ENCODE data around the gene SLC35D2.

SLC35D2 gene

GRCh38 chr9:96348261-96348660 lies 35.2 kb downstream of the SLC35D2 start:
- TF ChIP-seq CTCF (IDR thresholded peaks at IDR 0.05), result no peak
- Histone ChIP-seq H3K4me3 (ENCODE audit: low read depth, low read length) (no peak overlapping the region), H2AFZ (no peak overlapping the region), H3K27ac (no peak overlapping the region), H3K4me1 (no peaks in the 10 kb centered on the region), H3K9me3 (ENCODE audit: control insufficient read depth, low read length) (no peaks in the 10 kb centered on the region), H3K9ac (no peak overlapping the region), H3K27me3 (ENCODE audit: control insufficient read depth, insufficient read depth, low read length) (no peaks in the 10 kb centered on the region), H3K4me2 (ENCODE audit: low read length) (no peak overlapping the region), H3K36me3 (ENCODE audit: control insufficient read depth, insufficient read depth, low read length) (no peaks in the 10 kb centered on the region), H3K79me2 (no peaks in the 10 kb centered on the region)

- no peak for TF ChIP-seq CTCF (IDR thresholded peaks at IDR 0.05)
- no peak overlapping the region for H3K4me3 ChIP-seq (ENCODE audit: low read depth, low read length)
- H3K27ac ChIP-seq, result no peak overlapping the region
Observed at GRCh38 chr9:96345551-96345950, 38.0 kb downstream of the SLC35D2 start.

DNA sequence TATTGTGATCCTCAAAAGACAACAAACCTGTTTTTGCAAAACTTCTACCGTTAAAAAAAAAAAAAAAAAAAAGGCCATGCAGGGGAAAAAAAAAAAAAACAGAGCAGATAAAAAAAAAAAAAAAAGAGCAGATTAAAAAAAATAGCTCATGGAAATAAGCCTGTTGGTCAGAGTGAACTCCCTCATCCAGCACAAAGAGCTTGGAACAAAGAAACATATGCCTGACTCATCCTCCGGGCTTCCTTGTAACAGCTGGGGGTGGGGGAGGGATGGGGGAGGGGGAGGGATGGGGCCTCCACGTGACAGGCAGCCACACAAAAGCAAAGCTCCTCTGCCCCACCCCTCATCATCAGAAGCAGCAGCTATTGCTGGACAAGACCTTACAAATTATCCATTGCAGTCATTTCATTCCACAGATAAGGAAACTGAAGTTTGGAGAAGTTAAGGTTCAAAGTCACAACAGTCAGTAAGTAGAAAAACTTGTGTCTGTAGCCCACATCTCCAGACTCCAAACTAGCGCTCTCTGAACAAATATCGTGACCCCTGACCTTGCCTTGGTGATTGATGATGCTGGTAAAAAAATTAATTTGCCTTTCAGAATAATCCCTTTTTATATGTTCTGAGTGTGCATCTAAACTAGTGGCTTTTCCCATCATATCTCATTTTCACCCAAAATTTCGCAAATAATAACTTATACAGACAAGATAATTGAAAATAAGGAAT lies 38.9 kb downstream of the SLC35D2 start:
- no peak overlapping the region for H3K9ac ChIP-seq
- no peaks in the 10 kb centered on the region for H3K9me3 ChIP-seq (ENCODE audit: control insufficient read depth, low read length)
- no peak overlapping the region for H3K4me3 ChIP-seq (ENCODE audit: low read depth, low read length)
- no peaks in the 10 kb centered on the region for H3K36me3 ChIP-seq (ENCODE audit: control insufficient read depth, insufficient read depth, low read length)
- TF ChIP-seq CTCF (IDR thresholded peaks at IDR 0.05), result no peak
- no peak overlapping the region for H2AFZ ChIP-seq
- no peaks in the 10 kb centered on the region for H3K4me1 ChIP-seq
- no peak overlapping the region for H3K27ac ChIP-seq
- H3K79me2 ChIP-seq, result no peaks in the 10 kb centered on the region
- H3K27me3 ChIP-seq (ENCODE audit: control insufficient read depth, insufficient read depth, low read length), result no peaks in the 10 kb centered on the region
- no peak overlapping the region for H3K4me2 ChIP-seq (ENCODE audit: low read length)

More at GRCh38 chr9:96345551-96345950, 38.0 kb downstream of the SLC35D2 start:
- H3K27me3 ChIP-seq (ENCODE audit: control insufficient read depth, insufficient read depth, low read length), result no peaks in the 10 kb centered on the region
- no peaks in the 10 kb centered on the region for H3K79me2 ChIP-seq
- no peaks in the 10 kb centered on the region for H3K36me3 ChIP-seq (ENCODE audit: control insufficient read depth, insufficient read depth, low read length)
- H3K9me3 ChIP-seq (ENCODE audit: control insufficient read depth, low read length), result no peaks in the 10 kb centered on the region
- H3K4me2 ChIP-seq (ENCODE audit: low read length), result no peak overlapping the region
- no peak overlapping the region for H3K9ac ChIP-seq
- H2AFZ ChIP-seq, result no peak overlapping the region
- H3K4me1 ChIP-seq, result no peaks in the 10 kb centered on the region

DNA sequence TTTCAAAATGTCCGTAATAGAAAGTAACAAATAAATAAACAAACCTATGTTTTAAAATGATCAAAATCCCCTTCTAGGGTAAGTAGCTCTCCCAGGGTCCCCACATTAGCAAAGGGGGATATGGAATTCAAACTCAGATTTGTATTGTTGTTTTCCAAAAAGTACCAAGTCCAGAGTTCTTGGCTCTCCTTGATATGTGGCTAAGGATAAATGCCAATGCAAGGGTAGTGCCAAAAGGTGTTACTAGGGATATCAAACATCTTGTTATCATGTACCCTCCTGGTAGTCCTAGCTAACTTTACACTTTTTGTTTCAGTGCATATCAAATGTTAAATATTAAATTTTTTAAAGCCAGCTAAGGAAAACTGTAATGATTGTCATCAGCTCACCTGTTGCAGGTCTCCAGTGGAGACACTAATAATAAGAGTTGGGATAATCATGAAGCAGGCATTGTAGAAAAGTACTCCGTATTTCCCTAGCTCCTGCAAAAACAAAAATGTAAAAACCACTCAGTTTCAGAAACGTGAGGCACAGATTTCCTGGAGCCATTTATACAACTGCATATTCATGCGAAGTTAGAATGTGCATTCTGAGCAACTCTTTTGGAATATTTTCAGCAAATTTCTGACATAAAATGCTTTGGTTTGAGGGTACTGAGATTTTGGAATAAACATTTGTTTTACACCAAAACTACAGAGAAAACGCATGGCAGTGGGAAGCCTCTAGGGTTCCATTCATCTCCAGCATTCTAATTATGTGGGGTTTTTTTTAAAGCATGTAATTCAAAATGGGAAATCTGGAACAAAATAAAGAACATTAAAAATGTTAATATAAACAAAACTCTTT lies 39.8 kb downstream of the SLC35D2 start:
- no peak overlapping the region for H3K4me2 ChIP-seq (ENCODE audit: low read length)
- no peaks in the 10 kb centered on the region for H3K9me3 ChIP-seq (ENCODE audit: control insufficient read depth, low read length)
- H3K79me2 ChIP-seq, result no peaks in the 10 kb centered on the region
- no peak overlapping the region for H3K27ac ChIP-seq
- no peaks in the 10 kb centered on the region for H3K4me1 ChIP-seq
- H3K36me3 ChIP-seq (ENCODE audit: control insufficient read depth, insufficient read depth, low read length), result no peaks in the 10 kb centered on the region
- H3K9ac ChIP-seq, result no peak overlapping the region
- H2AFZ ChIP-seq, result no peak overlapping the region
- H3K4me3 ChIP-seq (ENCODE audit: low read depth, low read length), result no peak overlapping the region
- no peaks in the 10 kb centered on the region for H3K27me3 ChIP-seq (ENCODE audit: control insufficient read depth, insufficient read depth, low read length)
- no peak for TF ChIP-seq CTCF (IDR thresholded peaks at IDR 0.05)

Measured in parathyroid adenoma (tissue), 2 donors.